Upper lobe of right lung (tissue), 1 donor: ENCODE measurements around the gene OR2D2. TPM values are rescaled to one million over a fixed set of nuclear protein-coding genes. Genes with fewer than 3 reads are reported as not detected.
"Not testable (repeated sequence)": the region's sequence is repeated elsewhere in the genome, so short reads cannot be mapped to it uniquely, and the experiment has no call there.

Experiments used
- ATAC-seq: fragments of 200-7000 bp; cut with Tn5 transposase; one replicate; pipeline ENCODE4 v1.9.1; 2020; ENCODE audit warnings: mild to moderate bottlenecking, moderate library complexity
- DNase-seq: peaks from one replicate; pipeline ENCODE4 v3.0.0-alpha.2; 2020
- H3K27ac ChIP-seq: fragments of 200-600 bp; one replicate; pipeline ENCODE4 v1.8.0; 2022
- H3K27me3 ChIP-seq: fragments of 200-600 bp; one replicate; pipeline ENCODE4 v1.8.0; 2022; ENCODE audit warnings: mild to moderate bottlenecking
- H3K36me3 ChIP-seq: fragments of 200-600 bp; one replicate; pipeline ENCODE4 v1.8.0; 2022
- H3K4me1 ChIP-seq: fragments of 200-600 bp; one replicate; pipeline ENCODE4 v1.8.0; 2022
- H3K4me3 ChIP-seq: fragments of 200-600 bp; one replicate; pipeline ENCODE4 v1.8.0; 2022; ENCODE audit warnings: mild to moderate bottlenecking
- H3K9me3 ChIP-seq: fragments of 200-600 bp; one replicate; pipeline ENCODE4 v1.8.0; 2022
- CTCF ChIP-seq: fragments of 200-600 bp; IDR thresholded peaks from one replicate; pipeline ENCODE4 v1.8.0; 2022; ENCODE audit warnings: antibody characterized with exemption
- intact Hi-C: fragments of 100-400 bp; cut with DNase I; formaldehyde crosslinking; loops from one replicate; pipeline ENCODE4 v1.11.0; 2022
- total RNA-seq: library from RNA; stranded (reverse); fragmentation: NEBNext Ultra II Directional; extraction: Animal tissue kit (Norgen Biotek cat#: 25700); gene quantifications from one replicate; pipeline ENCODE4 v1.2.1, GENCODE V29; 2021
- donor health status: DM: no; HTN: yes; CAD: no; lungs with severe emphysema.

Gene OR2D2
- total RNA-seq, 1 donor from 2014 or later = not detected

- Histone ChIP-seq H3K27ac (no peak overlapping the region), H3K27me3 (no peaks in the 10 kb centered on the region), H3K4me3 (no peak overlapping the region), H3K4me1 (no peaks in the 10 kb centered on the region), H3K36me3 (no peaks in the 10 kb centered on the region), H3K9me3 (no peaks in the 10 kb centered on the region)
- intact Hi-C loops = no loop called here
- DNase-seq (no peak), ATAC-seq (no peak)
- TF ChIP-seq CTCF = no peak
These were observed 35.4 kb downstream of the OR2D2 start for GRCh38 chr11:6856871-6857270.

- ATAC-seq (no peak), DNase-seq (no peak)
- no peaks in the 10 kb centered on the region for H3K4me1 ChIP-seq
- no peaks in the 10 kb centered on the region for H3K27me3 ChIP-seq
- intact Hi-C loops = no loop called here
- H3K4me3 ChIP-seq = no peak overlapping the region
- no peaks in the 10 kb centered on the region for H3K9me3 ChIP-seq
- no peak overlapping the region for H3K27ac ChIP-seq
- TF ChIP-seq CTCF = no peak
- no peaks in the 10 kb centered on the region for H3K36me3 ChIP-seq
These were observed 36.2 kb downstream of the OR2D2 start for GRCh38 chr11:6855971-6856541.

GRCh38 chr11:6854801-6855200 lies 37.5 kb downstream of the OR2D2 start:
- H3K36me3 ChIP-seq, H3K27ac ChIP-seq, H3K4me3 ChIP-seq, ATAC-seq, intact Hi-C loops, H3K9me3 ChIP-seq, H3K4me1 ChIP-seq, H3K27me3 ChIP-seq, DNase-seq: not testable (repeated sequence)

GRCh38 chr11:6850526-6850925 lies 41.8 kb downstream of the OR2D2 start:
- H3K27me3 ChIP-seq = no peaks in the 10 kb centered on the region
- no peak overlapping the region for H3K27ac ChIP-seq
- no peaks in the 10 kb centered on the region for H3K4me1 ChIP-seq
- no peak overlapping the region for H3K4me3 ChIP-seq
- no peaks in the 10 kb centered on the region for H3K36me3 ChIP-seq
- TF ChIP-seq CTCF = no peak
- ATAC-seq = no peak
- no peaks in the 10 kb centered on the region for H3K9me3 ChIP-seq
- DNase-seq = no peak
- intact Hi-C loops = no loop called here

GRCh38 chr11:6845383-6845782 lies 46.9 kb downstream of the OR2D2 start, which contains the start of gene OR10A5:
Gene OR10A5 (plus strand): TSS chr11:6845683. CDS start chr11:6845683, 0 bp downstream.
- intact Hi-C loops = no loop called here
- ATAC-seq (no peak), DNase-seq (no peak)
- H3K4me1 ChIP-seq = no peaks in the 10 kb centered on the region
- H3K9me3 ChIP-seq = no peaks in the 10 kb centered on the region
- H3K36me3 ChIP-seq = no peaks in the 10 kb centered on the region
- no peak within 1 kb of the TSS for H3K27ac ChIP-seq
- H3K4me3 ChIP-seq = no peak within 1 kb of the TSS
- H3K27me3 ChIP-seq = no peaks in the 10 kb centered on the region
- no peak for TF ChIP-seq CTCF

GRCh38 chr11:6844356-6844755 lies 47.9 kb downstream of the OR2D2 start:
- no peak overlapping the region for H3K4me3 ChIP-seq
- no peaks in the 10 kb centered on the region for H3K27me3 ChIP-seq
- no peak overlapping the region for H3K27ac ChIP-seq
- intact Hi-C loops = no loop called here
- DNase-seq = no peak
- TF ChIP-seq CTCF = no peak
- H3K4me1 ChIP-seq = no peaks in the 10 kb centered on the region
- H3K9me3 ChIP-seq = no peaks in the 10 kb centered on the region
- no peak for ATAC-seq
- no peaks in the 10 kb centered on the region for H3K36me3 ChIP-seq
